H9 (cell line): ENCODE results near the gene TXNDC11. TPM values are rescaled to one million over a fixed set of nuclear protein-coding genes. Genes with fewer than 3 reads are reported as not detected.

Source experiments
- DNase-seq: peaks from one replicate; pipeline ENCODE4 v3.0.0-alpha.2; 2017
- H2AFZ ChIP-seq: one replicate; pipeline ENCODE4 v1.6.1; 2013; ENCODE audit warnings: mild to moderate bottlenecking, low read length, control low read depth, moderate library complexity
- H2AK5ac ChIP-seq: 2 replicates; pipeline ENCODE4 v1.6.1; 2013; ENCODE audit warnings: low read length, control low read depth, mixed read lengths; ENCODE audit not compliant: insufficient read length
- H2BK120ac ChIP-seq: one replicate; pipeline ENCODE4 v1.6.1; 2013; ENCODE audit warnings: low read depth, mild to moderate bottlenecking, low read length, control low read depth, inconsistent platforms; ENCODE audit not compliant: poor library complexity, severe bottlenecking
- H2BK12ac ChIP-seq: 2 replicates; pipeline ENCODE4 v1.6.1; 2013; ENCODE audit warnings: low read length, control low read depth, mixed read lengths, low read depth; ENCODE audit not compliant: insufficient read length
- H2BK15ac ChIP-seq: 2 replicates; pipeline ENCODE4 v1.6.1; 2013; ENCODE audit warnings: low read depth, low read length, control low read depth
- H2BK20ac ChIP-seq: one replicate; pipeline ENCODE4 v1.6.1; 2013; ENCODE audit warnings: low read depth, mild to moderate bottlenecking, low read length, control low read depth, inconsistent platforms; ENCODE audit not compliant: poor library complexity, severe bottlenecking
- H2BK5ac ChIP-seq: 2 replicates; pipeline ENCODE4 v1.6.1; 2013; ENCODE audit warnings: low read length, control low read depth, mixed read lengths; ENCODE audit not compliant: insufficient read length
- H3K14ac ChIP-seq: 2 replicates; pipeline ENCODE4 v1.6.1; 2013; ENCODE audit warnings: low read length, control low read depth; ENCODE audit not compliant: insufficient read depth
- H3K18ac ChIP-seq: 2 replicates; pipeline ENCODE4 v1.6.1; 2013; ENCODE audit warnings: low read depth, mild to moderate bottlenecking, mixed read lengths, low read length, control low read depth; ENCODE audit not compliant: insufficient read length
- H3K23ac ChIP-seq: 2 replicates; pipeline ENCODE4 v1.6.1; 2013; ENCODE audit warnings: low read length, control low read depth, mixed read lengths, low read depth; ENCODE audit not compliant: insufficient read length
- H3K23me2 ChIP-seq: 2 replicates; pipeline ENCODE4 v1.6.1; 2013; ENCODE audit warnings: low read depth, mild to moderate bottlenecking, mixed read lengths, low read length, control low read depth; ENCODE audit not compliant: insufficient read length, poor library complexity, severe bottlenecking
- H3K27ac ChIP-seq: 2 replicates; pipeline ENCODE4 v1.5.1; 2013; ENCODE audit warnings: low read length, control low read depth, mixed read lengths, low read depth; ENCODE audit not compliant: insufficient read length
- H3K27me3 ChIP-seq: 2 replicates; pipeline ENCODE4 v1.6.1; 2013; ENCODE audit warnings: low read length, control low read depth, inconsistent platforms; ENCODE audit not compliant: insufficient read depth
- H3K4ac ChIP-seq: 2 replicates; pipeline ENCODE4 v1.6.1; 2013; ENCODE audit warnings: low read depth, mild to moderate bottlenecking, control low read depth, inconsistent platforms, low read length, moderate library complexity
- H3K4me1 ChIP-seq: 2 replicates; pipeline ENCODE4 v1.6.1; 2013; ENCODE audit warnings: low read length, control low read depth, inconsistent platforms; ENCODE audit not compliant: insufficient read depth
- H3K4me2 ChIP-seq: 2 replicates; pipeline ENCODE4 v1.6.1; 2013; ENCODE audit warnings: low read length, control low read depth, mixed read lengths; ENCODE audit not compliant: insufficient read length, insufficient read depth
- H3K56ac ChIP-seq: 2 replicates; pipeline ENCODE4 v1.6.1; 2013; ENCODE audit warnings: low read depth, mild to moderate bottlenecking, mixed read lengths, low read length, control low read depth; ENCODE audit not compliant: insufficient read length
- H3K79me1 ChIP-seq: 2 replicates; pipeline ENCODE4 v1.6.1; 2013; ENCODE audit warnings: low read depth, mild to moderate bottlenecking, moderate library complexity, low read length, control low read depth, inconsistent platforms; ENCODE audit not compliant: insufficient read depth, poor library complexity, severe bottlenecking
- H3K79me2 ChIP-seq: 2 replicates; pipeline ENCODE4 v1.6.1; 2013; ENCODE audit warnings: low read length, control low read depth, inconsistent platforms; ENCODE audit not compliant: insufficient read depth
- H3K9ac ChIP-seq: 2 replicates; pipeline ENCODE4 v1.6.1; 2013; ENCODE audit warnings: low read length, control low read depth, mixed read lengths; ENCODE audit not compliant: insufficient read length; ENCODE audit errors: extremely low read depth
- H3K9me3 ChIP-seq: one replicate; pipeline ENCODE4 v1.6.1; 2013; ENCODE audit warnings: low read depth, low read length, inconsistent platforms; ENCODE audit not compliant: control insufficient read depth
- H3T11ph ChIP-seq: one replicate; pipeline ENCODE4 v1.6.1; 2013; ENCODE audit warnings: mild to moderate bottlenecking, low read length, control low read depth, inconsistent platforms
- H4K20me1 ChIP-seq: one replicate; pipeline ENCODE4 v1.6.1; 2013; ENCODE audit not compliant: control insufficient read depth, insufficient read length, insufficient read depth
- H4K5ac ChIP-seq: 2 replicates; pipeline ENCODE4 v1.6.1; 2013; ENCODE audit warnings: low read depth, mild to moderate bottlenecking, mixed read lengths, low read length, control low read depth; ENCODE audit not compliant: insufficient read length
- H4K8ac ChIP-seq: replicated peaks from 2 replicates; pipeline ENCODE4 v1.6.1; 2013; ENCODE audit warnings: low read length, control low read depth, mixed read lengths, low read depth; ENCODE audit not compliant: insufficient read length
- H4K91ac ChIP-seq: 2 replicates; pipeline ENCODE4 v1.6.1; 2013; ENCODE audit warnings: low read depth, mild to moderate bottlenecking, moderate library complexity, mixed read lengths, low read length, control low read depth; ENCODE audit not compliant: insufficient read length
- H3K27ac Mint-ChIP-seq, 3 experiments: 2 replicates in 2 of 3; 3 replicates in 1 of 3; pipeline ENCODE4 v1.8.0; 2020 to 2021; ENCODE audit warnings: mixed read lengths in 3 of 3, mild to moderate bottlenecking in 1 of 3, moderate library complexity in 1 of 3
- H3K27me3 Mint-ChIP-seq: 2 replicates; pipeline ENCODE4 v1.8.0; 2021; ENCODE audit warnings: low read depth, mild to moderate bottlenecking, moderate library complexity, mixed read lengths
- H3K36me3 Mint-ChIP-seq, 3 experiments: 2 replicates in 2 of 3; 3 replicates in 1 of 3; pipeline ENCODE4 v1.8.0; 2020 to 2021; ENCODE audit warnings: low read depth in 3 of 3, mixed read lengths in 3 of 3; ENCODE audit not compliant: insufficient read depth in 1 of 3
- H3K4me1 Mint-ChIP-seq, 2 experiments: 2 replicates each; pipeline ENCODE4 v1.8.0; 2020; ENCODE audit warnings: mixed read lengths in 2 of 2
- H3K4me3 Mint-ChIP-seq, 2 experiments: 2 replicates in 1 of 2; 3 replicates in 1 of 2; pipeline ENCODE4 v1.8.0; 2020 to 2021; ENCODE audit warnings: mild to moderate bottlenecking in 2 of 2, mixed read lengths in 2 of 2, moderate library complexity in 1 of 2
- H3K9me3 Mint-ChIP-seq, 2 experiments: 2 replicates in 1 of 2; 3 replicates in 1 of 2; pipeline ENCODE4 v1.8.0; 2020; ENCODE audit warnings: mild to moderate bottlenecking in 2 of 2, mixed read lengths in 2 of 2, moderate library complexity in 1 of 2
- WGBS: extraction: QIAGEN DNeasy Blood & Tissue Kit; methylation state at CpG from one replicate; pipeline ENCODE4 v1.1.7; 2013; ENCODE audit warnings: missing lambda C conversion rate, low lambda C conversion rate, mixed read lengths; ENCODE audit not compliant: insufficient read length; ENCODE audit errors: extremely low coverage; 5-methylcytosine and 5-hydroxymethylcytosine counted together
- total RNA-seq: library from RNA; stranded (reverse); gene quantifications from 2 replicates; pipeline ENCODE4 v1.2.1, GENCODE V29; 2021
- TF ChIP-seq, protein P1 (sequence below): fragments of 200-600 bp; sonication (generic); conservative IDR thresholded peaks from 3 replicates; pipeline ENCODE4 v1.8.0; 2021; ENCODE audit warnings: antibody characterized with exemption, mild to moderate bottlenecking

Gene TXNDC11
- total RNA-seq, 1 experiment from 2014 or later, result 12.2 TPM

DNA sequence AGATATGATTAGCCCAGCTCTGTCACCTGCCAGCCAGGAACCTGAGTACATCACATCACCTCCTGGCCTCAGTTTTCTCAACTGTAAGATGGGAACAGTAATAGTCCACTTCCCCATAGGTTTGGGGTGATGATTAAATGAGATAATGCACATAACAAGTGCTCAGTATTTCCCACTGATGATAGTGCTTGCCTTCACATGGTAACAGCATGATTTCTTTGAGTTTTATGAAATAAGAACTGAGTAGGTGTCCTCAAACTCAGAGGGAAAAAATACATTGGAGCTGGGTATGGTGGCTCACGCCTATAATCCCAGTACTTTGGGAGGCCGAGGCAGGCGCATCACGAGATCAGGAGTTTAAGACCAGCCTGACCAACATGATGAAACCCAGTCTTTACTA lies 104.5 kb downstream of the TXNDC11 start:
- no peak overlapping the region for H4K8ac ChIP-seq
- no peaks in the 10 kb centered on the region for H3K79me2 ChIP-seq
- TF ChIP-seq, protein P1, sequence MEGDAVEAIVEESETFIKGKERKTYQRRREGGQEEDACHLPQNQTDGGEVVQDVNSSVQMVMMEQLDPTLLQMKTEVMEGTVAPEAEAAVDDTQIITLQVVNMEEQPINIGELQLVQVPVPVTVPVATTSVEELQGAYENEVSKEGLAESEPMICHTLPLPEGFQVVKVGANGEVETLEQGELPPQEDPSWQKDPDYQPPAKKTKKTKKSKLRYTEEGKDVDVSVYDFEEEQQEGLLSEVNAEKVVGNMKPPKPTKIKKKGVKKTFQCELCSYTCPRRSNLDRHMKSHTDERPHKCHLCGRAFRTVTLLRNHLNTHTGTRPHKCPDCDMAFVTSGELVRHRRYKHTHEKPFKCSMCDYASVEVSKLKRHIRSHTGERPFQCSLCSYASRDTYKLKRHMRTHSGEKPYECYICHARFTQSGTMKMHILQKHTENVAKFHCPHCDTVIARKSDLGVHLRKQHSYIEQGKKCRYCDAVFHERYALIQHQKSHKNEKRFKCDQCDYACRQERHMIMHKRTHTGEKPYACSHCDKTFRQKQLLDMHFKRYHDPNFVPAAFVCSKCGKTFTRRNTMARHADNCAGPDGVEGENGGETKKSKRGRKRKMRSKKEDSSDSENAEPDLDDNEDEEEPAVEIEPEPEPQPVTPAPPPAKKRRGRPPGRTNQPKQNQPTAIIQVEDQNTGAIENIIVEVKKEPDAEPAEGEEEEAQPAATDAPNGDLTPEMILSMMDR, result no peak
- no peak overlapping the region for H2BK20ac ChIP-seq
- peaks cover 6% of the 10 kb centered on the region for H3K27me3 Mint-ChIP-seq
- no peak overlapping the region for H2AFZ ChIP-seq
- H3K18ac ChIP-seq, result no peak overlapping the region
- no peaks in the 10 kb centered on the region; a peak in 1 of 5 replicates for H3K9me3 Mint-ChIP-seq
- no peak overlapping the region for H3K4me3 Mint-ChIP-seq
- no peak overlapping the region for H2AK5ac ChIP-seq
- peaks cover 8% of the 10 kb centered on the region; the same call in 1 of the 2 replicates for H3K4me1 ChIP-seq
- WGBS, result no CpG with 5 or more reads among the region's 4 CpGs
- no peak overlapping the region for H4K5ac ChIP-seq
- no peaks in the 10 kb centered on the region for H4K20me1 ChIP-seq
- no peak overlapping the region for H3K4me2 ChIP-seq
- no peak overlapping the region for H2BK15ac ChIP-seq
- no peaks in the 10 kb centered on the region for H3K9me3 ChIP-seq
- no peak overlapping the region for H2BK12ac ChIP-seq
- no peaks in the 10 kb centered on the region for H3K27me3 ChIP-seq
- H2BK120ac ChIP-seq, result no peak overlapping the region
- no peak overlapping the region for H3K14ac ChIP-seq
- H3K27ac ChIP-seq, result no peak overlapping the region
- no peaks in the 10 kb centered on the region for H3K79me1 ChIP-seq
- no peak for DNase-seq
- H3K27ac Mint-ChIP-seq, result no peak overlapping the region
- H3T11ph ChIP-seq, result no peak overlapping the region
- H3K23ac ChIP-seq, result no peak overlapping the region
- no peak overlapping the region for H3K56ac ChIP-seq
- no peaks in the 10 kb centered on the region for H3K36me3 Mint-ChIP-seq
- H3K4me1 Mint-ChIP-seq, result peaks cover 37 to 47% of the 10 kb centered on the region in 2 experiments
- H2BK5ac ChIP-seq, result no peak overlapping the region
- no peak overlapping the region for H3K4ac ChIP-seq
- peaks cover 3% of the 10 kb centered on the region for H3K23me2 ChIP-seq
- no peak overlapping the region for H3K9ac ChIP-seq
- H4K91ac ChIP-seq, result no peak overlapping the region
